K562 (cell line): ENCODE data around the gene RBL1.

Experiments
- NR3C1 ChIP-seq: sonication (generic); formaldehyde crosslinking; IDR thresholded peaks from 2 replicates; pipeline ENCODE4 v1.8.1; 2022; ENCODE audit warnings: missing genetic modification reagents
- PRMT5 ChIP-seq: sonication (generic); formaldehyde crosslinking; IDR thresholded peaks from 2 replicates; pipeline ENCODE4 v1.5.0; 2020; ENCODE audit warnings: missing genetic modification reagents
- RCOR1 ChIP-seq, 2 experiments: IDR thresholded peaks; 2 replicates each; pipeline ENCODE4 v1.6.1; 2012; ENCODE audit warnings: low read depth in 2 of 2, low read length in 2 of 2, borderline replicate concordance in 1 of 2, improper control_type of control experiment in 1 of 2
- ZBTB17 ChIP-seq: fragments of 450-650 bp; formaldehyde crosslinking; IDR thresholded peaks from 2 replicates; pipeline ENCODE4 v1.4.0; 2020; ENCODE audit warnings: mild to moderate bottlenecking

DNA sequence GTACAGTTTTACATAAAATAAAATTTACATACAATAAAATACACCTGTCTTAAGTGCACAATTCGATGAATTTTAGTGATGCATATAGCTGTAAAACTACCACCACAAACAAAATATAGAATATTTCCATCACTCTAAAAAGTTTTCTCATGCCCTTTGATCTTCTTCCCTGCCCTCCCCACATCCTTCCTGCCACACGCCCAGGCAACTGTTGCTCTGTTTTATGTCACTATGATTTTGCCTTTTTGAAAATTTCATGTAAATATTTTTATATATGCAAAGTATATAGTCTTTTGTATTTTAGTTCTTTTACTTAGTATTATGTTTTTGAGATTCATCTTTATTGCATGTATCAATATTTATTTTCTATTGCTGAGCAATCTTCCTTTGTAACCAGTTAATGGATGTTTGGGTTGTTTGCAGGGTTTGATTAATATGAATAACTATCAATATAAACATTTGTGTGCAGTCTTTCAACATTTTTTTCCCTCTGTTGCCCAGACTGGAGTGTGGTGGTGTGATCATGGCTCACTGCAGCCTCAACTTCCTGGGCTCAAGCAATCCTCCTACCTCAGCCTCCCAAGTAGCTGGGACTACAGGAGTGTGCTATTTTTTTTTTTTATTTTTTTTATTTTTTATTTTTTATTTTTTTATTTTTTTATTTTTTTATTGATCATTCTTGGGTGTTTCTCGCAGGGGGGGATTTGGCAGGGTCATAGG, 120.5 kb downstream of the RBL1 start:
- TF ChIP-seq RCOR1 (IDR thresholded peaks at IDR 0.05; ENCODE audit: borderline replicate concordance in 1 of 2, low read depth in 2 of 2, low read length in 2 of 2) (no peak), NR3C1 (CRISPR knock-in tag) (no peak), ZBTB17 (CRISPR knock-in tag) (no peak), PRMT5 (CRISPR knock-in tag) (no peak)
